ENCODE data around the gene P2RY4. TPM values are rescaled to one million over a fixed set of nuclear protein-coding genes. Genes with fewer than 3 reads are reported as not detected.

Gene P2RY4
- total and polyA plus RNA-seq, 2 of the 13 experiments (the other 11 are each of a cell fraction or from before 2014, with no cell fraction given) = 0.07 to 0.49 TPM

GRCh38 chrX:70289793-70290770 lies 30.1 kb upstream of the P2RY4 start, which contains the start of the genes KIF4A and PDZD11 (continued):
- TF ChIP-seq ZBED4 (CRISPR knock-in tag; IDR thresholded peaks at IDR 0.05; ENCODE audit: borderline replicate concordance) (no peak), THAP8 (CRISPR knock-in tag; IDR thresholded peaks at IDR 0.05; ENCODE audit: borderline replicate concordance) (no peak), RARG (CRISPR knock-in tag; IDR thresholded peaks at IDR 0.05; ENCODE audit: low read depth) (no peak), ZFP36L2 (CRISPR knock-in tag; IDR thresholded peaks at IDR 0.05) (no peak)

All from HepG2 (cell line).